Transverse colon (tissue), 3 donors: ENCODE results near the gene KRTAP10-5.

Experiments
- CTCF ChIP-seq, 5 experiments: fragments of 200-600 bp in 3 of 5; fragments of 450-650 bp in 2 of 5; sonication (generic) in 3 of 5; IDR thresholded peaks; 1 replicate in 2 of 5; 2 replicates in 3 of 5; pipeline ENCODE4 v1.5.1; 2016 to 2017; ENCODE audit warnings: antibody characterized with exemption in 5 of 5, inconsistent platforms in 3 of 5, mild to moderate bottlenecking in 2 of 5, moderate library complexity in 1 of 5
- EP300 ChIP-seq: sonication (generic); formaldehyde crosslinking; IDR thresholded peaks from one replicate; pipeline ENCODE4 v1.6.1; 2017; ENCODE audit warnings: antibody characterized with exemption, low read depth
- POLR2A ChIP-seq: fragments of 450-650 bp; IDR thresholded peaks from one replicate; pipeline ENCODE4 v1.6.1; 2016; ENCODE audit warnings: antibody characterized with exemption, mild to moderate bottlenecking, moderate library complexity

DNA sequence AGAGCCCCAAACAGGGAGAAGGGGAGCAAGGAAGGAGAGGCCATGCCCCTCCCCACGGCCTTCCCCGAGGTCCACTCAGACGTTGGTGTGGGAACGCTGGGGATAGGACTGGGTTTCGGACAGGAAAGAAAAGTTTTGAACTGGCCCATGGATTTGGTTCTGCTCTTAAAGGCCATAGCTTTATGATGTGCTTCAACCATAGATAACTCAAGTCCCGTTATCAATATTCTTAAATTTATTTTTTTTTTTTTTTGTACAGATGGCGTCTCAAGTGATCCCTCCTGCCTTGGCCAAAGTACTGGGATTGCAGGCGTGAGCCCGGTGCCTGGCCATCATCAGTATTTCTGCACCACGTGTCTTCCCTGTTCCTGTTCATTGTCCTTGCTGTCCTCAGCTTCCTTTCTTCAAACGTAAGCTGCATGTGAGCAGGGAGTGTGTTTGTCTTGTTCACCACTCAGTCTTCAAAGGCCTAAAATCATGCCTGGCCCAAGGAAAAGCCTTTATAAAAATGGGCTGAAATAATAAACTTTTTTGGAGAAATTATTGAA lies 39.6 kb downstream of the KRTAP10-5 start:
- TF ChIP-seq POLR2A (no peak), CTCF (IDR thresholded peaks at IDR 0.05) (no peak), EP300 (no peak)
